GM12801 (cell line): Measurements from ENCODE around the gene TLE3.

Experiments used
- CTCF ChIP-seq: IDR thresholded peaks from one replicate; pipeline ENCODE4 v1.5.1; 2011; ENCODE audit warnings: control low read depth; ENCODE audit not compliant: insufficient read length; ENCODE audit errors: extremely low read depth

TLE3 gene

GRCh38 chr15:70111203-70112073 lies 13.7 kb upstream of the TLE3 start:
- no peak for TF ChIP-seq CTCF

- no peak for TF ChIP-seq CTCF
Measured at GRCh38 chr15:70109978-70110377, 12.3 kb upstream of the TLE3 start.

GRCh38 chr15:70109531-70109930 lies 11.8 kb upstream of the TLE3 start:
- no peak for TF ChIP-seq CTCF

GRCh38 chr15:70103880-70104626 lies 6.3 kb upstream of the TLE3 start:
- TF ChIP-seq CTCF = no peak

- no peak for TF ChIP-seq CTCF
Measured at GRCh38 chr15:70102827-70103226, 5.1 kb upstream of the TLE3 start.

GRCh38 chr15:70101459-70102113 lies 3.9 kb upstream of the TLE3 start:
- TF ChIP-seq CTCF = no peak
